Osteocyte (in vitro differentiated cells): ENCODE results near the gene NOC4L. TPM values are rescaled to one million over a fixed set of nuclear protein-coding genes. Genes with fewer than 3 reads are reported as not detected.
A peak's percentile ranks its signal among the peaks of the same experiment; 100 is the strongest.

Experiments used
- DNase-seq: peaks from one replicate; pipeline ENCODE4 v3.0.0; 2021; ENCODE audit warnings: mixed read lengths; ENCODE audit not compliant: unreplicated experiment; ENCODE audit errors: extremely low spot score
- H3K27ac Mint-ChIP-seq: one replicate; pipeline ENCODE4 v1.8.0; 2021; ENCODE audit warnings: mild to moderate bottlenecking, mixed read lengths; ENCODE audit not compliant: unreplicated experiment
- H3K27me3 Mint-ChIP-seq: one replicate; pipeline ENCODE4 v1.8.0; 2021; ENCODE audit warnings: mixed read lengths; ENCODE audit not compliant: unreplicated experiment
- H3K36me3 Mint-ChIP-seq: one replicate; pipeline ENCODE4 v1.8.0; 2021; ENCODE audit warnings: mixed read lengths; ENCODE audit not compliant: unreplicated experiment
- H3K4me1 Mint-ChIP-seq: one replicate; pipeline ENCODE4 v1.8.0; 2021; ENCODE audit warnings: mixed read lengths; ENCODE audit not compliant: unreplicated experiment
- H3K4me3 Mint-ChIP-seq: one replicate; pipeline ENCODE4 v1.8.0; 2021; ENCODE audit warnings: mild to moderate bottlenecking, moderate library complexity, mixed read lengths; ENCODE audit not compliant: unreplicated experiment
- H3K9me3 Mint-ChIP-seq: one replicate; pipeline ENCODE4 v1.8.0; 2021; ENCODE audit warnings: mixed read lengths; ENCODE audit not compliant: unreplicated experiment
- total RNA-seq: library from RNA; stranded (reverse); gene quantifications from 2 replicates; pipeline ENCODE4 v1.2.1, GENCODE V29; 2021
- TF ChIP-seq, protein P1 (sequence below): fragments of 200-600 bp; sonication (generic); IDR thresholded peaks from 2 replicates; pipeline ENCODE4 v1.5.0; 2021; ENCODE audit warnings: antibody characterized with exemption, mild to moderate bottlenecking, moderate library complexity

The NOC4L gene
- total RNA-seq, 1 donor from 2014 or later = 21.4 TPM

DNA sequence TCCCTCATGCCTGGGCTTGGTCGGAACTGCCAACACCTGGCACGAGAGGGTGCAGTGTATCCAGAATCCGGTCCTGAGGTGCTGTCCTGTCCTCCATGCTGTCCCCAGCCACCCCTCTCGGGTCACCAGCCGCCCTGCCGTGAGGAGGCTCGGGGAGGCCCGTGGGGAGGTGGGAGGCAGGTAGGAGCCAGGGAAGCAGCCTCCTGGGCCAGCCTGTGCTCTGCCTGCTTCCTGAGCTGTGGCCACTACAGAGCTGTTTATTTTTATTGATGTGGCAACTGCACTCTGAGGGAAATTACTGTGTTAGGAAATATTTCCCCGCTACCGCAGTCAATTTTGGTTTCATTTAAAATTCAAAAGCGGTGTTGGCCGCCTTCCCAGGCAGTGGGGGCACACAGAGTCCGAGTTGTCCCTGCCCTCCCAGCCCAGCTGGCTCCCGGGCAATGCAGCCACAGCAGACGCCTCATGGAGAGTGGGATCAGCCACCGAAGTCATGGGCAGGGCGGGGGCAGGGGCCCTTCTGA is 18.3 kb downstream of the NOC4L start:
- TF ChIP-seq, protein P1, sequence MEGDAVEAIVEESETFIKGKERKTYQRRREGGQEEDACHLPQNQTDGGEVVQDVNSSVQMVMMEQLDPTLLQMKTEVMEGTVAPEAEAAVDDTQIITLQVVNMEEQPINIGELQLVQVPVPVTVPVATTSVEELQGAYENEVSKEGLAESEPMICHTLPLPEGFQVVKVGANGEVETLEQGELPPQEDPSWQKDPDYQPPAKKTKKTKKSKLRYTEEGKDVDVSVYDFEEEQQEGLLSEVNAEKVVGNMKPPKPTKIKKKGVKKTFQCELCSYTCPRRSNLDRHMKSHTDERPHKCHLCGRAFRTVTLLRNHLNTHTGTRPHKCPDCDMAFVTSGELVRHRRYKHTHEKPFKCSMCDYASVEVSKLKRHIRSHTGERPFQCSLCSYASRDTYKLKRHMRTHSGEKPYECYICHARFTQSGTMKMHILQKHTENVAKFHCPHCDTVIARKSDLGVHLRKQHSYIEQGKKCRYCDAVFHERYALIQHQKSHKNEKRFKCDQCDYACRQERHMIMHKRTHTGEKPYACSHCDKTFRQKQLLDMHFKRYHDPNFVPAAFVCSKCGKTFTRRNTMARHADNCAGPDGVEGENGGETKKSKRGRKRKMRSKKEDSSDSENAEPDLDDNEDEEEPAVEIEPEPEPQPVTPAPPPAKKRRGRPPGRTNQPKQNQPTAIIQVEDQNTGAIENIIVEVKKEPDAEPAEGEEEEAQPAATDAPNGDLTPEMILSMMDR = no peak
- Mint-ChIP-seq H3K4me1 (peaks cover 8% of the 10 kb centered on the region), H3K27me3 (peaks cover 2% of the 10 kb centered on the region), H3K36me3 (no peaks in the 10 kb centered on the region), H3K4me3 (no peak overlapping the region), H3K27ac (peak overlapping the region; percentile 38), H3K9me3 (no peaks in the 10 kb centered on the region)
- no peak for DNase-seq

DNA sequence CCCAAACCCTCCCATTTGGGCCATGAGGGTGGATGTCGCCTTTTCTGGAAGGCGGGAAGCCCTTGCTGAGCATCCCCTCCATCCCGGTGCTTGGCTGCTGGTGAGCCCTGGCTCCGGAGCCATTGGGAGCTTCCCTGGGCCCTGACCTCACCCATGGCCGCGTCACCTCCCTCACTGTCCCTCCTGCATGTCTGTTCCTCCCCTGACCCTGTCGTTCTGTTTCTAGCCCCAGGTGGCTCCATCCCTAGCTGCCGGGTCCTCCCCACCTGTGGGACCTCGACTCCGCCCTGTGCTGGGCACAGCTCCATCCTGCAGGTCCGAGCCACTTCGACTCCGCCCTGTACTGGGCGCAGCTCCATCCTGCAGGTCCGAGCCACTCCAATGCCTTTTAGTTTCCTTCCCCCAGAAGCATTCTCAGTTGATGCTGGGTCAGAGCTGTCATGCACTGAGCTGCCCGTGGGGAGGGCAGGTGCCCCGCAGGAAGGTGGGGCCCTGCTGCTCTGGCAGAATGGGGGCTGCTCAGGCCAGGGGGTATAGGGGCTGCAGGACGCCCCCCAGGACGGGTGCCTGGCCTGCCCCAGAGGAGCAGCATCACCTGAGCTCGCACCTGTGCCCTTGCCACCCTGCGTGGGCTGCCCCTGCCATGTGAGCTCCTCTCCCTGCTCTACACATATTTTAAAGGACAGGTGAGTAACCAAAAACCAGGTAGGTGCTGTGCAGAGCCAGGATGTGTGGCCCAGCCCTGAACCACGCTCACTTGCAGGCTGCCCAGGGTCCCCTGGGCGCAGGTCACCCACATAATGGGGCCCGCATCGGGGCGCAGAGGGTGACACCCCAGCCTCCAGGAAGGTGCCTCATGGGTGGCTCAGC is 19.0 kb downstream of the NOC4L start:
- no peak overlapping the region for H3K4me3 Mint-ChIP-seq
- H3K36me3 Mint-ChIP-seq = no peaks in the 10 kb centered on the region
- H3K9me3 Mint-ChIP-seq = no peaks in the 10 kb centered on the region
- peaks cover 8% of the 10 kb centered on the region for H3K4me1 Mint-ChIP-seq
- no peak overlapping the region for H3K27ac Mint-ChIP-seq
- peaks cover 2% of the 10 kb centered on the region for H3K27me3 Mint-ChIP-seq
- TF ChIP-seq, protein P1 = no peak
- DNase-seq = no peak

DNA sequence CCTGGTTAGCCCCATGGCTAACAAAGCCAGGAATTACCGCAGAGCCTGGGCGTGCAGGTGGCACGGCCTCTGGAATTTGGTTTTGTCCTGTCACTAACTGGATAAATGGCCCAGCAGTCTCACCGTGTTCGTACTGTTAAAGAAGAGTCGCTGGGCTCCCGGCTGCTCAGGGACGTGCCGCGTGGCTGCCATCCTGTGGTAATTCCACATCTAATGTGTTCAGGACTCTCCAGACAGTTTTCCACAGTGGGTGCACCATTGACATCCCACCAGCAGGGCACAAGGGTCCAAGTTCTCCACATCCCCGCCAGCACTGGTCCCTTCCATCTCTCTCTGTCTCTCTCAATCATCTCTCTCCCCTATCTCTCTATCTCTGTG is 19.6 kb downstream of the NOC4L start:
- Mint-ChIP-seq H3K27me3 (peaks cover 2% of the 10 kb centered on the region), H3K4me3 (no peak overlapping the region), H3K4me1 (peaks cover 8% of the 10 kb centered on the region), H3K36me3 (no peaks in the 10 kb centered on the region), H3K27ac (no peak overlapping the region), H3K9me3 (no peaks in the 10 kb centered on the region)
- DNase-seq = no peak
- TF ChIP-seq, protein P1 = no peak

DNA sequence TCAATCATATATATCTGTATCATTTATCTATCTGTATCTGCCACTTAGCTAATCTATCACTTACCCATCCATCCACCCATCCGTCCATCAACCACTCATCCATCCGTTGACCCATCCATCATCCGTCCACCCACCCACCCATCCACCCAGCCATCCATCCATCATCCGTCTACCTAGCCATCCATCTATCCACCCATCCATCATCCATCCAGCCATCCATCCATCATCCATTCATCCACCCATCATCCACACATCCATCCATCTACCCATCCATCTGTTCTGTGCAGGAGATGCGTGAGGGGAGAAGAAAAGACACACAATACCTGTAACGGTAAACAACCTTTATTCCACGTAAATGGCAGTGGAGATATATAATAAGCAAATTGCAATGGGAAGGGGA is 20.2 kb downstream of the NOC4L start:
- TF ChIP-seq, protein P1 = no peak
- DNase-seq = no peak
- no peak overlapping the region for H3K27ac Mint-ChIP-seq
- no peaks in the 10 kb centered on the region for H3K36me3 Mint-ChIP-seq
- peaks cover 8% of the 10 kb centered on the region for H3K4me1 Mint-ChIP-seq
- H3K9me3 Mint-ChIP-seq = no peaks in the 10 kb centered on the region
- peaks cover 2% of the 10 kb centered on the region for H3K27me3 Mint-ChIP-seq
- H3K4me3 Mint-ChIP-seq = no peak overlapping the region

DNA sequence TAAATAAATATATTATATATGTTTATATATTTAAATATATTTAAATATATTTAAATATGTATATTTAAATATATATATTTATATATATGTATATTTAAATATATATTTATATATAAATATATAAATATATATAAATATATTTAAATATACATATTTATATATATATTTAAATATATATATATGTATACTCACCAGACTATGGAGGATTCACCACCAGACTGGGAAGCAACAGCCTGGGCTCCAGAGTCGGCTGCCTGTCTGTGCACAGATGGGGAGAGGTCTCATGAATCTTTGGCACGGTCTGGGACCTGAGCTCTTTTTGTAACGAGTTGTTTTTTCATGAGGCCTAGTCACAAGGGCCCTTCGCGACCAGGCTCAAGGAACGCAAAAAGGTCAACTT is 21.3 kb downstream of the NOC4L start:
- Mint-ChIP-seq H3K27me3 (peaks cover 2% of the 10 kb centered on the region), H3K9me3 (no peaks in the 10 kb centered on the region), H3K36me3 (no peaks in the 10 kb centered on the region), H3K4me1 (peaks cover 6% of the 10 kb centered on the region), H3K4me3 (no peak overlapping the region), H3K27ac (no peak overlapping the region)
- no peak for DNase-seq
- TF ChIP-seq, protein P1 = no peak
